HepG2 (cell line): ENCODE data around the gene PRDM10. TPM values are rescaled to one million over a fixed set of nuclear protein-coding genes. Genes with fewer than 3 reads are reported as not detected.

Experiments
- ARNT2 ChIP-seq: sonication (generic); formaldehyde crosslinking; IDR thresholded peaks from 2 replicates; pipeline ENCODE4 v1.8.0; 2022; ENCODE audit warnings: mild to moderate bottlenecking, low read depth, missing genetic modification reagents, moderate library complexity
- CEBPZ ChIP-seq: IDR thresholded peaks from 2 replicates; pipeline ENCODE4 v1.6.1; 2012; ENCODE audit warnings: low read length, improper control_type of control experiment
- CHD4 ChIP-seq: fragments of 200-600 bp; sonication (generic); IDR thresholded peaks from 2 replicates; pipeline ENCODE4 v1.7.0; 2017; ENCODE audit warnings: mild to moderate bottlenecking, low read length, borderline replicate concordance
- DMAP1 ChIP-seq: IDR thresholded peaks from 2 replicates; pipeline ENCODE4 v1.6.1; 2016
- DR1 ChIP-seq: sonication (generic); formaldehyde crosslinking; IDR thresholded peaks from 2 replicates; pipeline ENCODE4 v1.8.0; 2021; ENCODE audit warnings: mild to moderate bottlenecking, missing genetic modification reagents, inconsistent platforms
- GATAD1 ChIP-seq: IDR thresholded peaks from 2 replicates; pipeline ENCODE4 v1.6.1; 2016; ENCODE audit warnings: missing genetic modification reagents, missing compliant biosample characterization
- GLMP ChIP-seq: sonication (generic); formaldehyde crosslinking; IDR thresholded peaks from 2 replicates; pipeline ENCODE4 v1.9.0; 2021; ENCODE audit warnings: missing genetic modification reagents, mild to moderate bottlenecking, borderline replicate concordance
- HNF4G ChIP-seq, 2 experiments: sonication (generic) in 1 of 2; formaldehyde crosslinking in 1 of 2; IDR thresholded peaks; 2 replicates each; pipeline versions ENCODE4 v1.4.0 to v1.6.1; 2011 to 2020; ENCODE audit warnings: borderline replicate concordance in 2 of 2, low read depth in 2 of 2, mild to moderate bottlenecking in 2 of 2, low read length in 1 of 2, missing genetic modification reagents in 1 of 2, moderate library complexity in 1 of 2
- JUN ChIP-seq: sonication (generic); formaldehyde crosslinking; IDR thresholded peaks from 2 replicates; pipeline ENCODE4 v1.4.0; 2020; ENCODE audit warnings: mild to moderate bottlenecking, missing genetic modification reagents
- SOX5 ChIP-seq: IDR thresholded peaks from 2 replicates; pipeline ENCODE4 v1.6.1; 2016; ENCODE audit warnings: borderline replicate concordance
- TEAD3 ChIP-seq: optimal IDR thresholded peaks from 2 replicates; pipeline ENCODE3; 2016; ENCODE audit warnings: borderline replicate concordance
- ZNF251 ChIP-seq: sonication (generic); formaldehyde crosslinking; IDR thresholded peaks from 2 replicates; pipeline ENCODE4 v1.9.0; 2021; ENCODE audit warnings: mild to moderate bottlenecking, missing genetic modification reagents
- ZSCAN20 ChIP-seq: sonication (generic); formaldehyde crosslinking; IDR thresholded peaks from 2 replicates; pipeline ENCODE4 v1.4.0; 2020; ENCODE audit warnings: missing genetic modification reagents, mild to moderate bottlenecking, borderline replicate concordance
- ZSCAN22 ChIP-seq: sonication (generic); formaldehyde crosslinking; IDR thresholded peaks from 2 replicates; pipeline ENCODE4 v1.4.0; 2020; ENCODE audit warnings: mild to moderate bottlenecking, missing genetic modification reagents
- polyA plus RNA-seq, 8 experiments: library from polyadenylated mRNA; depleted of rRNA in 3 of 8; stranded (reverse) in 7 of 8; unstranded in 1 of 8; fragments of >200 nt; fragmentation: Illumina TruSeq in 4 of 8; extraction: Trizol in 4 of 8; gene quantifications; 2 replicates each; pipeline versions ENCODE4 v1.2.1 to v1.2.3, GENCODE V29; 2011 to 2016; ENCODE audit warnings: low read depth in 4 of 8, missing spikeins in 1 of 8, mixed read lengths in 1 of 8; ENCODE audit not compliant: insufficient read depth in 1 of 8
- total RNA-seq, 5 experiments: library from RNA; depleted of rRNA; stranded (reverse); fragments of >200 nt; fragmentation: Illumina TruSeq; extraction: Trizol; gene quantifications; 2 replicates each; pipeline ENCODE4 v1.2.3, GENCODE V29; 2016; ENCODE audit warnings: low read depth in 1 of 5
- TF ChIP-seq, protein P1 (sequence below): IDR thresholded peaks from 2 replicates; pipeline ENCODE4 v1.6.1; 2016
- TF ChIP-seq, protein P2 (sequence below): sonication (generic); formaldehyde crosslinking; IDR thresholded peaks from 2 replicates; pipeline ENCODE4 v1.4.0; 2020; ENCODE audit warnings: missing genetic modification reagents, mild to moderate bottlenecking, borderline replicate concordance
- TF ChIP-seq, protein P3 (sequence below): sonication (generic); formaldehyde crosslinking; conservative IDR thresholded peaks from 2 replicates; pipeline ENCODE4 v1.8.0; 2022; ENCODE audit warnings: mild to moderate bottlenecking, moderate library complexity, missing genetic modification reagents

PRDM10 gene
- total and polyA plus RNA-seq, 2 of the 13 experiments (the other 11 are each of a cell fraction or from before 2014, with no cell fraction given), result 5.7 to 5.8 TPM

- TF ChIP-seq ZSCAN22 (CRISPR knock-in tag), result no peak
- peak; percentile 96 for TF ChIP-seq TEAD3
- peak; percentile 95 for TF ChIP-seq JUN (CRISPR knock-in tag)
- TF ChIP-seq DMAP1 (CRISPR knock-in tag), result 0 out of 2 replicates have a peak, but pooled peaks have one; percentile 17
- TF ChIP-seq, protein P1, sequence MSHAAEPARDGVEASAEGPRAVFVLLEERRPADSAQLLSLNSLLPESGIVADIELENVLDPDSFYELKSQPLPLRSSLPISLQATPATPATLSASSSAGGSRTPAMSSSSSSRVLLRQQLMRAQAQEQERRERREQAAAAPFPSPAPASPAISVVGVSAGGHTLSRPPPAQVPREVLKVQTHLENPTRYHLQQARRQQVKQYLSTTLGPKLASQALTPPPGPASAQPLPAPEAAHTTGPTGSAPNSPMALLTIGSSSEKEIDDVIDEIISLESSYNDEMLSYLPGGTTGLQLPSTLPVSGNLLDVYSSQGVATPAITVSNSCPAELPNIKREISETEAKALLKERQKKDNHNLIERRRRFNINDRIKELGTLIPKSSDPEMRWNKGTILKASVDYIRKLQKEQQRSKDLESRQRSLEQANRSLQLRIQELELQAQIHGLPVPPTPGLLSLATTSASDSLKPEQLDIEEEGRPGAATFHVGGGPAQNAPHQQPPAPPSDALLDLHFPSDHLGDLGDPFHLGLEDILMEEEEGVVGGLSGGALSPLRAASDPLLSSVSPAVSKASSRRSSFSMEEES, result peak; percentile 53; the same call in 1 of the 2 replicates
- TF ChIP-seq CHD4, result no peak
- no peak for TF ChIP-seq HNF4G (IDR thresholded peaks at IDR 0.05; ENCODE audit: borderline replicate concordance, low read depth, low read length)
- no peak for TF ChIP-seq HNF4G (CRISPR knock-in tag; IDR thresholded peaks at IDR 0.05; ENCODE audit: borderline replicate concordance, low read depth)
- no peak for TF ChIP-seq GLMP (CRISPR knock-in tag)
- TF ChIP-seq ZSCAN20 (CRISPR knock-in tag), result no peak
- peak; percentile 49; the same call in 1 of the 2 replicates for TF ChIP-seq GATAD1 (CRISPR knock-in tag)
- no peak for TF ChIP-seq ZNF251 (CRISPR knock-in tag)
- TF ChIP-seq CEBPZ, result no peak
- TF ChIP-seq SOX5, result no peak; the same call in none of the 2 replicates
- no peak for TF ChIP-seq DR1 (CRISPR knock-in tag)
- TF ChIP-seq, protein P2, sequence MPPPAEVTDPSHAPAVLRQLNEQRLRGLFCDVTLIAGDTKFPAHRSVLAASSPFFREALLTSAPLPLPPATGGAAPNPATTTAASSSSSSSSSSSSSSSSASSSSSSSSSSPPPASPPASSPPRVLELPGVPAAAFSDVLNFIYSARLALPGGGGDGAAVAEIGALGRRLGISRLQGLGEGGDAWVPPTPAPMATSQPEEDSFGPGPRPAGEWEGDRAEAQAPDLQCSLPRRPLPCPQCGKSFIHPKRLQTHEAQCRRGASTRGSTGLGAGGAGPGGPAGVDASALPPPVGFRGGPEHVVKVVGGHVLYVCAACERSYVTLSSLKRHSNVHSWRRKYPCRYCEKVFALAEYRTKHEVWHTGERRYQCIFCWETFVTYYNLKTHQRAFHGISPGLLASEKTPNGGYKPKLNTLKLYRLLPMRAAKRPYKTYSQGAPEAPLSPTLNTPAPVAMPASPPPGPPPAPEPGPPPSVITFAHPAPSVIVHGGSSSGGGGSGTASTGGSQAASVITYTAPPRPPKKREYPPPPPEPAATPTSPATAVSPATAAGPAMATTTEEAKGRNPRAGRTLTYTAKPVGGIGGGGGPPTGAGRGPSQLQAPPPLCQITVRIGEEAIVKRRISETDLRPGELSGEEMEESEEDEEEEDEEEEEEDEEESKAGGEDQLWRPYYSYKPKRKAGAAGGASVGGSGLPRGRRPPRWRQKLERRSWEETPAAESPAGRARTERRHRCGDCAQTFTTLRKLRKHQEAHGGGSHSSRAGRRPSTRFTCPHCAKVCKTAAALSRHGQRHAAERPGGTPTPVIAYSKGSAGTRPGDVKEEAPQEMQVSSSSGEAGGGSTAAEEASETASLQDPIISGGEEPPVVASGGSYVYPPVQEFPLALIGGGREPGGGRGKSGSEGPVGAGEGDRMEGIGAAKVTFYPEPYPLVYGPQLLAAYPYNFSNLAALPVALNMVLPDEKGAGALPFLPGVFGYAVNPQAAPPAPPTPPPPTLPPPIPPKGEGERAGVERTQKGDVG (CRISPR knock-in tag), result peak; percentile 22; the same call in 1 of the 2 replicates
- TF ChIP-seq, protein P3, sequence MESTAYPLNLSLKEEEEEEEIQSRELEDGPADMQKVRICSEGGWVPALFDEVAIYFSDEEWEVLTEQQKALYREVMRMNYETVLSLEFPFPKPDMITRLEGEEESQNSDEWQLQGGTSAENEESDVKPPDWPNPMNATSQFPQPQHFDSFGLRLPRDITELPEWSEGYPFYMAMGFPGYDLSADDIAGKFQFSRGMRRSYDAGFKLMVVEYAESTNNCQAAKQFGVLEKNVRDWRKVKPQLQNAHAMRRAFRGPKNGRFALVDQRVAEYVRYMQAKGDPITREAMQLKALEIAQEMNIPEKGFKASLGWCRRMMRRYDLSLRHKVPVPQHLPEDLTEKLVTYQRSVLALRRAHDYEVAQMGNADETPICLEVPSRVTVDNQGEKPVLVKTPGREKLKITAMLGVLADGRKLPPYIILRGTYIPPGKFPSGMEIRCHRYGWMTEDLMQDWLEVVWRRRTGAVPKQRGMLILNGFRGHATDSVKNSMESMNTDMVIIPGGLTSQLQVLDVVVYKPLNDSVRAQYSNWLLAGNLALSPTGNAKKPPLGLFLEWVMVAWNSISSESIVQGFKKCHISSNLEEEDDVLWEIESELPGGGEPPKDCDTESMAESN (CRISPR knock-in tag), result no peak
- TF ChIP-seq ARNT2, result peak; percentile 21; the same call in 1 of the 2 replicates
These were observed 140.7 kb downstream of the PRDM10 start (continued) for GRCh38 chr11:129861702-129862522.
